Erythroblast (primary cell): ENCODE data around the gene CSF2.

ENCODE experiments used
- GATA1 ChIP-seq: IDR thresholded peaks from 2 replicates; pipeline ENCODE4 v1.6.1; 2011; ENCODE audit warnings: low read depth, mild to moderate bottlenecking, control low read depth, low read length, moderate library complexity
- POLR2A ChIP-seq: IDR thresholded peaks from 2 replicates; pipeline ENCODE4 v1.6.1; 2011; ENCODE audit warnings: mild to moderate bottlenecking, low read length

DNA sequence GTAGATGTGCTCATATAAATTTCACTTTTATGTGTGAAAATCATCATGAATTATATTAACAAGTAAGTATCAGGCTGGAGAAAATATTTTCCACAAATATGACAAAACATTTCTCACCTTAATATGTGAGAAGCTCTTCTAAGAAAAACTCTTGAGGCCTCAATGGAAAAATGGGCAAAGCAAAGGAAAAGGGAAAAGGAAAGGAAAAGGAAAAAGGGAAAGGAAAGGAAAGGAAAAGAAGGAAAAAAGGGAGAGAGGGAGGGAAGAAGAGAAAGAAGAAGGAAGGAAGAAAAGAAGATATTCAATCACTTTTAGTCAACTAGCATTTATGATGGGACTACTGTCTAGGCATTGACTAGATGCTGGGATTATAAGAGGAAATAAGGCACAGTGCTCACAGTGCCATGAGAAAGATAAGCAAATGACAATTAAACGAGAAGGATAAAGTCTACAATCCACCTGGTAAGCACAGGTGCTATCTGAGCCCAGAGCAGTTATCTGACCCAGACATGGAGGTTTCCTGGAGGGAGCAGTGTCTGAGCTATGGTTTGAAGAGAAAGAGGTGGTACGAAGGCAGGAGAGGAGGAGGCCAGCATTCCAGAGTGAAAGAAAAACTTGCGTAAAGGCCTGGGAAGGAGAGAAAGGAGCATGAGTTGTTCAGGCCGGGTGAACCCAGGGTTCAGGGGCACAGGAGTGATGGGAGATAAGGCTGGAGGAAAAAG lies 43.8 kb upstream of the CSF2 start:
- TF ChIP-seq POLR2A: no peak
- TF ChIP-seq GATA1: no peak
